Sciatic nerve (tissue), 2 donors: ENCODE data around the gene C18orf63. TPM values are rescaled to one million over a fixed set of nuclear protein-coding genes. Genes with fewer than 3 reads are reported as not detected.
"Not testable (repeated sequence)": the region's sequence is repeated elsewhere in the genome, so short reads cannot be mapped to it uniquely, and the experiment has no call there.

Experiments used
- ATAC-seq: fragments of 200-7000 bp; cut with Tn5 transposase; one replicate; pipeline ENCODE4 v1.9.1; 2020; ENCODE audit warnings: mild to moderate bottlenecking, moderate library complexity
- DNase-seq: peaks from one replicate; pipeline ENCODE4 v3.0.0-alpha.2; 2020; ENCODE audit warnings: low spot score
- intact Hi-C: fragments of 100-400 bp; cut with DNase I; formaldehyde crosslinking; loops from one replicate; pipeline ENCODE4 v1.14.2; 2022
- total RNA-seq: library from RNA; stranded (reverse); fragmentation: NEBNext Ultra II Directional; extraction: Animal tissue kit (Norgen Biotek cat#: 25700); gene quantifications from one replicate; pipeline ENCODE4 v1.2.1, GENCODE V29; 2021
- donor health status: DM: no; HTN: no; CAD: no.
- donor health status: DM: no; HTN: no; CAD: no.

C18orf63 gene
- total RNA-seq, 1 donor from 2014 or later, result not detected

DNA sequence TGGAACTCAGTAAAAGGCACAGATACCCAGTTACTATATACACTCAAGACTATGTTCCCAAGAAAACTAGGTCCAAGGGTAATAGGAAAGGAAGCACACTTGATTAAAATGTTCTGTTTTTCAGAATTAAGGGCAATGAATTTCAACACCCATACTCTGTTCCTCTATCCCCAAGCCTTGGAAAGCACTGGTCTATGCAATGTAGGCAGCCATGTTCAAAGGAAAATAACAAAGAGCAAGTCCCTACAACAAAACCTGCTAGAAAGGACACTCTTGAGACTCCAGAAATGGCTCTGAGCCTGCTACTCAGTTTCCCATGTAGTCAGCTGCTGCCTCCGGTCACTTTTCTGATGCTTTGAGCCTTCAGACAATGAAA, 30.7 kb upstream of the C18orf63 start:
- DNase-seq (no peak), ATAC-seq (no peak)
- intact Hi-C loops, result no loop called here

- DNase-seq, intact Hi-C loops, ATAC-seq: not testable (repeated sequence)
Observed at GRCh38 chr18:74285583-74285982, 30.1 kb upstream of the C18orf63 start.

- no peak for DNase-seq
- ATAC-seq, result no peak
- intact Hi-C loops, result no loop called here
Observed at GRCh38 chr18:74286106-74286855, 29.4 kb upstream of the C18orf63 start.

DNA sequence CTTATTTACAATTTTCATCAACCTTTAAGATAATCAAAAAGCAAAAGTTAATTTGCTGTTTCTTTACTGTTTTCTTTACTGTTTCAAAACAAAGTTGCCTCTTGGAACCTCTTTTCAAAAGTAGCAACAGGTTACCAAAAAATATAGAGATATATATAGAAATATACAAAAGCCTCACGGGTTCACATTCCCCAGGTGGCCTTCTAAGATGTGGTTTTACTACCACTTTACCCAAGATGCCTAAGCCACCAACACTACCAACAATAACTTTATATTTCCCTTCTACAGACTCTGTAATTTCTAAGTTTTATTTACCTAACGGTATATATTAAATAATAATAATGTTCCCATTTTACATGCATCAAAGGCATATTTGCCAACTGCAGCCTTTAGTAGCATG, 28.8 kb upstream of the C18orf63 start:
- DNase-seq (no peak), ATAC-seq (no peak)
- intact Hi-C loops, result no loop called here

DNA sequence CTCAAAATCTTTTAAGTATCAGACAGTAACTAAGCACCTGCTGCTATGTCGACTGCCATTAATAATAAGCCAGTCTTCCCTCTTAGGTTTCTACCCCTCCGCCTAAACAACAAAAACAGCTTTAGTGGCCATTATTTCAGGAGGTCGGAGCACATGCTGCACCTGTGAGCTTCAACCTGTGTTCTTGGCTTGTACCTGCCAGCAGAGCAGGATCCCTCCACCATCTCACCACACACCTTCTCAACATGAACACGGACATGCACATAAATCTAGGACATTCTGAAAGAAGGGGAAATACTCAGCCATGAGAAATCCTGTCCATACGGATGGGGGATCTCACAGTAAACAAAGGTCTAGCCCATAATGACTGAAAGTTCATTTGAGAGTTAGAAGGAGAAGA, 27.6 kb upstream of the C18orf63 start:
- intact Hi-C loops, result no loop called here
- ATAC-seq (no peak), DNase-seq (no peak)

GRCh38 chr18:74288730-74289129, 26.9 kb upstream of the C18orf63 start:
- no peak for DNase-seq
- ATAC-seq, result peak; percentile 27
- intact Hi-C loops, result no loop called here

- ATAC-seq (peak; percentile 0), DNase-seq (no peak)
- intact Hi-C loops, result no loop called here
Observed at GRCh38 chr18:74289137-74289536, 26.5 kb upstream of the C18orf63 start.

- intact Hi-C loops, result no loop called here
- ATAC-seq, result no peak
- DNase-seq, result no peak
Observed at GRCh38 chr18:74290021-74290420, 25.6 kb upstream of the C18orf63 start.

GRCh38 chr18:74290794-74291471, 24.7 kb upstream of the C18orf63 start:
- peak; percentile 1 for ATAC-seq
- intact Hi-C loops, result no loop called here
- DNase-seq, result peak; percentile 68

DNA sequence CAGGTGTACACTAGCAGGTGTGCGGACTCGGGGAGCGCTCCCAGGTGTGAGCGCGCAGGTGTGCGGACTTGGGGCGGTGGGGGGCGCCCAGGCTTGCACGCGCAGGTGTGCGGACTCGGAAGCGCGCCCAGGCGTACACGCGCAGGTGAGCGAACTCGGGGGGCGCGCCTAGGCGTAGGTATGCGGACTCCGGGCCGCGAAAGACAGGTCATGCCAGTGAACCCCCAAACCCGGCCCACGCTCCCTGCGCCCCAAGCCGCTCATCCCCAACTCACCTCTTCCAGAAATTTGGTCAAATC, 24.2 kb upstream of the C18orf63 start:
- ATAC-seq, result no peak
- intact Hi-C loops, result no loop called here

GRCh38 chr18:74291771-74292540, 23.7 kb upstream of the C18orf63 start, which contains the start of gene CYB5A:
Gene CYB5A, minus strand, starts transcription at chr18:74291963. Its CDS starts 88 bp downstream, at chr18:74291875.
- intact Hi-C loops, result no loop called here
- ATAC-seq (peak; percentile 98), DNase-seq (peak; percentile 99)

More for the DNA sequence above, 24.2 kb upstream of the C18orf63 start:
- peak; percentile 67 for DNase-seq

GRCh38 chr18:74292541-74292858, 23.1 kb upstream of the C18orf63 start:
- intact Hi-C loops, result no loop called here
- no peak for DNase-seq
- ATAC-seq, result no peak

DNA sequence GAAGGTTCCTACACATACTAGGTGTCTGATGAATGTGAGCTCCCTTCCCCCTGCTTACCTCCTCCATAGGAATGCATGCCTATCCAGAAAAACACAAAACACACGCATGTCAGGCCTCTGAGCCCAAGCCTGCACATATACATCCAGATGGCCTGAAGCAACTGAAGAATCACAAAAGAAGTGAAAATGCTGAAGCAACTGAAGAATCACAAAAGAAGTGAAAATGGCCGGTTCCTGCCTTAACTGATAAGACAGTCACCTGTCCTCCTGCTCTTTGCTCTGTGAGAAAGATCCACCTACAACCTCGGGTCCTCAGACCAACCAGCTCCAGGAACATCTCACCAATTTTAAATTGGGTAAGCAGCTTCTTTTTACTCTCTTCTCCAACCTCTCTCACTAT, 22.7 kb upstream of the C18orf63 start:
- DNase-seq, intact Hi-C loops, ATAC-seq: not testable (repeated sequence)

DNA sequence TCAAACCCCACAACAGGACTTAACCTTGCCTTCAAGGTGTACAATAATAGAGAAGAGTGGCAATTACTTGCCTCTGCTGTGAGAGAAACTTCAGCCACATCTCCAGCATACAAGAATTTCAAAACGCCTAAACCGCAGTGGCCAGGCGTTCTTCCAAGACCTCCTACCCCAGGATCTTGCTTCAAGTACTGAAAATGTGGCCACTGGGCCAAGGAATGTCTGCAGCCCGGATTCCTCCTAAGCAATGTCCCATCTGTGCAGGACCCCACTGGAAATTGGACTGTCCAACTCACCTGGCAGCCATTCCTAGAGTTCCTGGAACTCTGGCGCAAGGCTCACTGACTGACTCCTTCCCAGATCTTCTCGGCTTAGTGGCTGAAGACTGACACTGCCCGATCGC, 21.1 kb upstream of the C18orf63 start:
- DNase-seq (no peak), ATAC-seq (no peak)
- intact Hi-C loops, result no loop called here

- no peak for DNase-seq
- intact Hi-C loops, result no loop called here
- no peak for ATAC-seq
Observed at GRCh38 chr18:74299162-74299561, 16.5 kb upstream of the C18orf63 start.

- intact Hi-C loops, result no loop called here
- ATAC-seq (no peak), DNase-seq (no peak)
Observed at GRCh38 chr18:74299746-74300145, 15.9 kb upstream of the C18orf63 start.

DNA sequence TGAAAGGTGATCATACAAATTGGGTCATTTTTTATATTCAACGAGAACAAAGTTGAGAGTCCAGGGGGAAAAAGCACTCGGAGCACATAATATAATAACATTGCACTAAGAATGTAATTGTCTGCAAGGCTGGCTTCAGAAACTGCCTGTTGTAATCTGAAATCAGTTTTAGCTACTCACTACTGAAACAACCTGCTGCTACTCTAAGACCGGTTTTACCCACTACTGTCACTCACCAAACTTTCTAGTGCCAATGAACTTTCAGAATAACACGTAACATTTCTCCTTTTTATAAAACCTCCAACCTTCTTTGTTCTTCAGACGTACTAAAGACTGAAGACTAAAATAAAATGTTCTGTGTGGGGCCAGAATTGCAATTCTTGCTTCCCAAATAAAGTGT, 12.3 kb upstream of the C18orf63 start:
- DNase-seq (no peak), ATAC-seq (no peak)
- intact Hi-C loops, result no loop called here

- ATAC-seq (no peak), DNase-seq (no peak)
- intact Hi-C loops, result no loop called here
Observed at GRCh38 chr18:74303936-74304335, 11.7 kb upstream of the C18orf63 start.

DNA sequence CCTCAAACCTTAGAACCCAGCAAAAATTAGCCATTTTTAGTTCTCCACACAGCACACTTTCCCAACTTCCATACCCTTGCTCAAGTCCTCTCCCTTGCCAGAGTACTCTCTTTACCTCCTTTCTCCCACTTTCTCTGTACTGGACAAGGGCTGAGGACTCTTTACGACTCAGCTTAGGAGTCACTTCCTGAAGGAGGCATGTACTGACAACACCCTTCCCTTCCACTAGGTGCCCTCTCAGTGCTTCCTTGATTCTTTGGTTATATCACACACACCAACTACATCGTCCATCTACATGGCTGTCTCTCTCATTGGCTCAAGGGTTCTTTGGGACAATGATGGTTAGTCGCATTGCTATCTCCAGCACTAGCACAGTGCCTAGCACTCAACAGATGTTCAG, 5.2 kb upstream of the C18orf63 start:
- peak; percentile 60 for ATAC-seq
- DNase-seq, result no peak
- intact Hi-C loops, result no loop called here

- intact Hi-C loops, result no loop called here
- ATAC-seq (no peak), DNase-seq (no peak)
Observed at GRCh38 chr18:74311000-74311399, 4.6 kb upstream of the C18orf63 start.
